ENCODE data around the gene A4GNT.
"Not testable (repeated sequence)": the region's sequence is repeated elsewhere in the genome, so short reads cannot be mapped to it uniquely, and the experiment has no call there.

Gene A4GNT

GRCh38 chr3:138118612-138119422, 13.4 kb downstream of the A4GNT start:
- peak; percentile 82 for DNase-seq (ENCODE audit: low spot score)

GRCh38 chr3:138114988-138115971, 16.9 kb downstream of the A4GNT start, which contains the start of gene DZIP1L:
DZIP1L (minus strand) TSS chr3:138115608; CDS start chr3:138103971, 11,637 bp downstream.
- peak; percentile 75 for DNase-seq (ENCODE audit: low spot score)

- DNase-seq (ENCODE audit: low spot score), result no peak
Observed at GRCh38 chr3:138114431-138114918, 17.7 kb downstream of the A4GNT start.

GRCh38 chr3:138113326-138113725, 18.9 kb downstream of the A4GNT start:
- DNase-seq (ENCODE audit: low spot score), result no peak

GRCh38 chr3:138112362-138112761, 19.8 kb downstream of the A4GNT start:
- no peak for DNase-seq (ENCODE audit: low spot score)

GRCh38 chr3:138105598-138105997, 26.6 kb downstream of the A4GNT start:
- DNase-seq (ENCODE audit: low spot score), result no peak

- DNase-seq (ENCODE audit: low spot score), result no peak
Observed at GRCh38 chr3:138103466-138103865, 28.7 kb downstream of the A4GNT start.

GRCh38 chr3:138101351-138101940, 30.7 kb downstream of the A4GNT start:
- DNase-seq (ENCODE audit: low spot score), result not testable (repeated sequence)

- no peak for DNase-seq (ENCODE audit: low spot score)
Observed at GRCh38 chr3:138099417-138099816, 32.8 kb downstream of the A4GNT start.

GRCh38 chr3:138097192-138098172, 34.7 kb downstream of the A4GNT start:
- DNase-seq (ENCODE audit: low spot score), result no peak

- no peak for DNase-seq (ENCODE audit: low spot score)
Observed at GRCh38 chr3:138093721-138094120, 38.5 kb downstream of the A4GNT start.

- no peak for DNase-seq (ENCODE audit: low spot score)
Observed at GRCh38 chr3:138092023-138092422, 40.2 kb downstream of the A4GNT start.

GRCh38 chr3:138089091-138089490, 43.1 kb downstream of the A4GNT start:
- DNase-seq (ENCODE audit: low spot score), result no peak

- not testable (repeated sequence) for DNase-seq (ENCODE audit: low spot score)
Observed at GRCh38 chr3:138085745-138086144, 46.4 kb downstream of the A4GNT start.

GRCh38 chr3:138084196-138084595, 48.0 kb downstream of the A4GNT start:
- DNase-seq (ENCODE audit: low spot score), result no peak

GRCh38 chr3:138082992-138083386, 49.2 kb downstream of the A4GNT start:
- DNase-seq (ENCODE audit: low spot score), result no peak

- peak; percentile 82 for DNase-seq (ENCODE audit: low spot score)
Observed at GRCh38 chr3:138082085-138082991, 49.9 kb downstream of the A4GNT start.

- DNase-seq (ENCODE audit: low spot score), result peak; percentile 65
Observed at GRCh38 chr3:138081371-138082084, 50.7 kb downstream of the A4GNT start.

- no peak for DNase-seq (ENCODE audit: low spot score)
Observed at GRCh38 chr3:138079901-138080300, 52.3 kb downstream of the A4GNT start.

Data from AG08395 (cell line).